ENCODE data around the gene NEDD4L.
"Not testable (repeated sequence)": the region's sequence is repeated elsewhere in the genome, so short reads cannot be mapped to it uniquely, and the experiment has no call there.

Gene NEDD4L

DNA sequence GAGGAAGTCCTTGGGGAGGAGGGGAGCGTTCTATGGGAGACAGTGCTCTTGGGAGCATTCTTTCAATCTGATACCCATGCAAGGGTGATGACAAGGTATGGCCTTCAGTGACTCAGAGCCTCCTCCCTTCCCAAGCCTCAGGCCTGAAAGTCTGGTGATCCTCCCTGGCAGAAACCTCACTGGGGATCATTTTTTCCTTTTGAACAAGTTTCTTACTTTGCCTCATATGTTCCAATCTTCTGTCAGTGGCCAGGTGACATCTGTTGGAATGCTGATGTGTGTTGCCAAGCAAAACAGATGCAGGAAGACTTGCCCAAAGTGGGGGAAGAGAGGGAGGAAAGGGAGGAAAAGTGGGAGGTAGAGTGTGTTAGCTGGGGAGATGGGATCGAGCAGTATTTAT, 224.8 kb downstream of the NEDD4L start:
- DNase-seq (ENCODE audit: low spot score), result no peak

DNA sequence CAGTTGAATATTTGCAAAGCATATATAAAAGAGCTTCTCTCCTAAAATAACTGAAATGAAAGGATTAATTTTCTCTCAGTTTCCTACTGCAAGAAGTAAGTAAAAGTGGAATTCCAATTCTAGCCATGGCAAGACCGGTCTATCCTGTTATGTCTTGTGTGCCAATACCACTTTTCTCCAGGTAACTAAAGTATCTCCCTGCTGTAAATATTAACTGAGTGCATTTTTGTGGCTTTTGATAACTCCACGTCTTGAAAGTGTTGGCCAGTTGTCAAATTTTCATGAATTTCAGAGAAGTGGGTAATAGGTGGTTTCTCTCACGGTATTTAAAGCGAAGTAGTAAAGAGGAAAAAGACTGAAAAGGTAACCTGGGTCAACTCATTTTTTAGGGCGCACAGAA, 225.9 kb downstream of the NEDD4L start:
- DNase-seq (ENCODE audit: low spot score), result no peak

DNA sequence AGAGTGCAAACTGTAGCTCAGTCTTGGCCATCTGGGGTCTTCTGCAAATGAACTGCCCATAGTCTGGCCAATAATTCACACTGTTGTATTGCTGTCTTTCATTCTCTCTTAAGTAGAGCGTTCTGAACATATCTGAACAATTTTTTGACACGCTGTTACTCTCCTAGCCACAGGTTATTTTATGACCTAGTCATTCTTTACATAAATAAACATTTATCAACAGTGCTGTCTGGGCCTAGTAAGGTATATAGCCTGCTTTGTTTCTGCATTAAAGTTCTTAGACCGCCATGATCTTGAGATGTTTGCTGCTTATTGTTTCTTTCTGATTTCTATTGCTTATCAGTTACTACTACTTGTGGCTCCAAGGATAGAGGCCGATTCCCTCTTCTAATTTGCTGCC, 226.4 kb downstream of the NEDD4L start:
- DNase-seq (ENCODE audit: low spot score), result no peak

DNA sequence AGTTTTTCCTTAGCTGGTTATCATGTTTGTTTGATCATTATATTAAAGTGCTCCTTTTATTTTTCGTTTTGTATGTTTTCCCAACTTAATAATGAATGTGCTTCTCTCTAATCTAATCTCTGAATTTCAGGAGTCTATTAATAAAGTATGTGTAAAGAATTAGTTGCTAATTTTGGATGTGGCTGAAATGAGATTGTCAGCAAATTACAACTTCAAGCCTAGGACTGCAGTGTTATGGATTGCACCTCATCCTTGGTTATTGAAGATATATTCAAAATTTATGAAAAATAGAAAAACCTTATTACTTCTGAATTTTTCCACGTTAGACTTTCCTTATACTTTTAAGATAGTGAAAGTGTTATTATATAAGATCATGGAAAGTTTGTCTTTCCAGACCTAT, 227.7 kb downstream of the NEDD4L start:
- DNase-seq (ENCODE audit: low spot score), result no peak

DNA sequence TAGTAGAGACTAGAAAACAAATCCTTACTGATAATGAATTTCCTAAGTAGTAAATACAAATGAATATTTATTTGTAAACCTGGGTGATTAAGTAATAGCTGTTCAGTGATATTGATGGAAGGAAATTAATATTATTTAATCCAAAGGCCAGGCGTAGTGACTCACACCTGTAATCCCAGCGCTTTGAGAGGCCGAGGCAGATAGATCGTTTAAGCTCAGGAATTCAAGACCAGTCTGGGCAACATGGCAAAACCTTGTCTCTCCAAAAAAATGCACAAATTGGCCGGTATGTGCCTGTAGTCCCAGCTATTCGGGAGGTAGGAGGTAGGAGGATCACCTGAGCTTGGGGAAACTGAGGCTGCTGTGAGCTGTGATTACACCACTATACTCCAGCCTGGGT, 228.2 kb downstream of the NEDD4L start:
- DNase-seq (ENCODE audit: low spot score), result no peak

DNA sequence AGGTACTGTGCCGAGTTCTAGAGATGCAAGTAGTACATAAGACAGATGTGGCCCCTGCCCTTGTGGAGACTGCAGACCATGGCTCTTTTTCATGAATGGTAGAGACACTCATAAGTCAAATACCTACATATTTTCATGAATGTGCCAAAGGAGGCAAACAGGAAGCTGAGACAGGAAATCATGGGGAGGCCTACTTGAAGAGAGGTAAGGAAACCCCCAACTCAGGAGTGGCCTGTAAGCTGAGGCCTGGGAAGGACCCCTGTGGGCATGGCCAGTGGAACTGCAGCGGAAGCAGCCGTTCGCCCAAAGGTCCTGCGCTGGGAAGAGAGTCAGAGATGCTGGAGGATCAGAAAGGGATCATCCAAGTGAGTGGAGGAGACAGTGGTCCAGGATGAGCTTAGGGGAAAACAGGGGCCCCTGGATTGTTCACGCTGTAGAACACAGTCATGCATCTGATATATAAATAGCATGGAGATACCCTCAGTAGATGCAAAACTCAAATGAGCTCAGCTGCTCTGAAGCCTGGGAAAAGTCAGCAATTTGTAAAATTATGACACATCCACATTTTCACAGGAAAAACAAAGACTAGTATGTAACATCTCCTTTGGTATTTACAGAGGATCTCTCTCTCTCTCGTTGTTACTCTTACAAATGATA, 228.9 kb downstream of the NEDD4L start:
- no peak for DNase-seq (ENCODE audit: low spot score)

DNA sequence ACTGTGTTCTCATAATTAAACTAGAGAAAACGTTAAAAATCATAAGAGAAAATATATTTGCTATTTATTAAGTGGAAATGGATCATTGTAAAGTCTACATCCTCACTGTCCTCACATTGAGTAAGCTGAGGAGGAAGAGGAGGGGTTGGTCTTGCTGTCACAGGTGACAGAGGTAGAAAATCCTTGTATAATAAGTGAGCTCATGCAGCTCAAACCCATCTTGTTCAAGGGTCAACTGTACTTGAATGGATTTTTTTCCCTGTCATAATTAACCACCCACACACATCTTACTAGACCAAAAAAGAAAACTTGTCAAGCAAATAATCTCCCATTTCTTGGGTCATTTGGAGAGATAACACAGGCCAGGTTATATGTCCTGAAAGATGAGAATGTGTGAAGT, 231.2 kb downstream of the NEDD4L start:
- no peak for DNase-seq (ENCODE audit: low spot score)

DNA sequence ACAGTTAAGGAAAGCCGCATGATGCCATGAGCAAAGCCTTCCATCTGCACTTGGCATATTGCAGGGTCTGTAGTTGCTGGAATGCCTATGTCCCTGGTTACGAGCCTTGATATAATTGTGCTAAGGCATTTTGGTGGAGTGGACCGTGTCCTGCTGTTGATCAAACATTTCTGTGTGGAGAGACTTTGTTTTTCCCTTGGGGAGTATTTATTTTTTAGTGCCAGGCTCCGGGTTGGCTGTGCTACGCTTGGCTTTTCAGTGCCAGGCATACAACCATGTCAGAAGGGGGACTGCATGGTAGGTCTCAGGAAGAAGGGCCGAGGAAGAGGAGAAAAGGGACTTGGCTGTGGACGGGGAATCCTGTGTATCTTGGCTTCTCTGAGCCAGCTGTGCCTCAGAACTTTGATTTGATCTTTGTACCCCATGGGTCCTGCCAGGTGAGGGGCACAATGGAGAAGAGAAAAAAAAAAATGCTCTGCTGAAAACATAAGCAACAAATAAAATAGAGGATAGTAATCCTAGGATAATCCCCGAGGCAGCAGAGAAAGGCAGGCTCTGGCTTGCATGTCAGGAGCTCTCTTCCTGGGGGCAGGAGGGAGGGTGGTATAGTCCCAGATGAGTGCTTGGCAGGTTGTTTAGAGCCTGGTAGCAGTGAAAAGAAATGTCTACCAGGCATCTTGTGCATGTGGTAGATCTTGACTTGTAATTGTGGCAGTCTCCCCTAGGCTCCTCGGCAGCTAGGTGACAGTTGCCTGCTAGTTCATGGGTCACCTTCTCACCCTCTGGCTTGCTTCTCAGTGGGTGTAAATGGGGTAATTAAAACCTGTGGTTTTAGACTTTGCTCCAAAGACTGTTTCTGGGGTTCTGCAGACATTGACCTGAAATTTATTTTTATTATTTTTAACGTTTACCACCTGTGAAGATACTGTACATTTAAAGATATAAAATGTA, 233.0 kb downstream of the NEDD4L start:
- DNase-seq (ENCODE audit: low spot score), result no peak

DNA sequence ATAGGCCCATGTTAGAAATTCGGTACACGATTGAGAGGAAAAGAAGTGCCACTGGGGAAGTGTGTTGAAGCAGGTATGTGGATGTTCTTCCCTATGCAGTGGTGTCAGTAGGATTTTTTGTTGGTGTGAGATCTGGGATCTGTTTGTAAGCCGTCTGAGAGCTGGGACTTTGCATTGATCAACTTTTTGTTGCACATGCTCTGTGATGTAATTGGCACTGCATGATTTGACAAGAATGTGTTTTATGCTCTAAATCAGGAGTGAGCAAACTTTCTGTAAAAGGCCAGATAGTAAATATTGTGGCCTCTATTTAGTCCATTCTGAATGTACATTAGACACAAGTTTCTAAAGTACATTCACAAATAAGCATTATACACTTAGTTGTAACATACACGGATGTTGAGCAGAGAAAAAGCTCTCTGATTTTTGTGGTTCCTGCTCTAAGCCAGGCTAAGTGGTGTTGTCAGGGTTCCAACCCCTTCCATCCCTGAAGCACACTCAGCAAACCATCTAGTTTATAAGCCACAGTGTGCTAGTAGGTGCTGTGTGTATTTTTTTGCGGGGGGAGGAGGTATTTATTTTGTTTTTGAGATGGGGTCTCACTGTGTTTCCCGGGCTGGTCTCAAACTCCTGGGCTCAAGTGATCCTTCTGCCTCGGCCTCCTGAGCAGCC, 235.6 kb downstream of the NEDD4L start:
- no peak for DNase-seq (ENCODE audit: low spot score)

DNA sequence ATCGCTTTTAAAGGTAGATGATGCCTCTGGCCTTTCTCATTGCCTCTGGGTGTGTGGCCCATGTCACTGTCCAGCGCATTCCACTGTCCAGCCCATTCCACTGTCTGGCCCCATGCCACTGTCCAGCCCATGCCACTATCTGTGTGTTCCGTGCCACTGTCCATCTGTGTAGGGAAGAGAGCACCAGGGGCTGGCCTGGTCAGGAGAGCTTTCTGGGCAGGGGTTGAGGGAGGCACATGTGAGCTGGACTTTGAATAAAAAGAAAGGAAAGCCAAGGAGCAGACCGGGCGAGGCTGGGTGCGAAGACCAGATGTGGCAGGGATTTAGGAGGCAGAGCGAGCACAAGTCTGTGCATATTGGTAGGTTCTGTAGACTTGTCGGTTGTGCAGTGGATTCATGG, 236.2 kb downstream of the NEDD4L start:
- no peak for DNase-seq (ENCODE audit: low spot score)

DNA sequence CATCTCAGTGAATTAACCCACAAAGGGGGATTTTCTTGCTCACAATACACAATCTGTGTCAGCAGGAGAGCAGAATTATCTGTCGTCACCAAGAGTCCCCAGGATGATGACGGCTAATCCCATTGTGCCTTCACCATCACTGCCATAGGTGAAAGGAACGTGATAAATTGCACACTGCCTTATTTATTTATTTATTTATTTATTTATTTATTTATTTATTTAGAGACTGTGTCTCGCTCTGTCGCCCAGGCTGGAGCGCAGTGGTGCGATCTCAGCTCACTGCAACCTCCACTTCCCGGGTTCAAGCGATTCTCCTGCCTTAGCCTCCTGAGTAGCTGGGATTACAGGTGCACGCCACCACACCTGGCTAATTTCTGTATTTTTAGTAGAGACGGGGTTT, 238.8 kb downstream of the NEDD4L start:
- DNase-seq (ENCODE audit: low spot score), result not testable (repeated sequence)

DNA sequence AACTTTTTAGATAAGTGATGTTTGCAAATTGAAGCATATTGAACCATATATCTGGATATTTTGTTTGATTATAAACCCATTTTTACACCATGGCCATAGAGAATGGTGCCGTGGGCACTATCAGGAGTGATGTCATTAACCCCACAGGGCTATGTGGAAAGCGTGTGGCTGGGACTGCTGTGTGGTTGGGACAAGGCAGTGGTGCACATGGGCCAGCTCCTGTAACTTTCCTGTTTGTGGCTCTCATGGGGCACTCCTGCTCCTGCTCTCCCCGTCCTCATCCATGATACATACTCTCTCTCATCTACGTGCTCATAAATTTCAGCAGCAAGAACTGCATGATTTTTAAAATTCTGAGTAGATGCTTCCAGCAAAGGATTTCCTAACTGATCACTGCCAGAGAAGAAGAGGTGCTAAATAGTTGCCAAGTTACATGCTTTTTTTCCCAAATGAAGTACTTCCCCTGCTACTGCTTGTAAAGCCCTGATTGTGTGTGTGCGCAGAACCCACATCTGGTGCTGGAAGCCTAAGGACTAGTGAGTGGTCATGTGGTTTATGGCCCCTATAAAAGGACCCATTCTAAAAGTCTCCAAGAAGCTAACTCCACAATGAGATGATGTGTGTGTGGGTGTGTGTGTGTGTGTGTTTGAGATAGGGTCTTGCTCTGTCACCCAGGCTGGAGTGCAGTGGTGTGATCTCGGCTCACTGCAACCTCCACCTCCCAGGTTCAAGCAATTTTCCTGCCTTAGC, 240.8 kb downstream of the NEDD4L start:
- no peak for DNase-seq (ENCODE audit: low spot score)

DNA sequence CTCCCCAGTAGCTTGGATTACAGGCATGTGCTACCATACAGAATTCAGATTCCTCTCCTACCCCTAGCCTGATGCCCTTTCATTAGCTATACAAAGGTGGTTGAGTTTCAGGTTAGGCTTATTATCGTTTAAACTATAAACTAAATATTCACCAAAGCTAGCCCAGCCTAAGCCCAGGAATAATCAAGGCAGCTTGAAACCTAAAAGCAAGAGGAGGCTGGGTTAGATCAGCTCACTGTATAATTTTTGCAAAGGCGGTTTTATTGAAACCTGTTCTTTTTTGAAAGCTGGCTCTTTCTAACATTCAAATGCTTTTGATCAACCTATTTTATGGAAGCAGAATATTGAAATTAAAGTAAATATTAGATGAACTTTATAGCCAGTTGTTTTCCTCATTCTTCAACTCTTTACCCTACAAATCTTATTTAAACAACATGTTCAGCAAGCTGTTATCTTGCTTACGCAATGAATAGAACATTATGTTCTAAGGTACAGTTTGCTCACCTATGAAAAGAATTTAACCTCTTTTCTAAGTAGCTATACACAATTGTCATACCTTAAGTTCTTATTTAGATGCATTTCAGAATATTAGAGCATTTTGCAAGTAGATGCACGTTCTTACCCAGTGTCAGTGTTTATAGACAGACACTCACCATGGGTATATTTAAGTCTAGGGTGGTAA, 241.6 kb downstream of the NEDD4L start:
- DNase-seq (ENCODE audit: low spot score), result no peak

DNA sequence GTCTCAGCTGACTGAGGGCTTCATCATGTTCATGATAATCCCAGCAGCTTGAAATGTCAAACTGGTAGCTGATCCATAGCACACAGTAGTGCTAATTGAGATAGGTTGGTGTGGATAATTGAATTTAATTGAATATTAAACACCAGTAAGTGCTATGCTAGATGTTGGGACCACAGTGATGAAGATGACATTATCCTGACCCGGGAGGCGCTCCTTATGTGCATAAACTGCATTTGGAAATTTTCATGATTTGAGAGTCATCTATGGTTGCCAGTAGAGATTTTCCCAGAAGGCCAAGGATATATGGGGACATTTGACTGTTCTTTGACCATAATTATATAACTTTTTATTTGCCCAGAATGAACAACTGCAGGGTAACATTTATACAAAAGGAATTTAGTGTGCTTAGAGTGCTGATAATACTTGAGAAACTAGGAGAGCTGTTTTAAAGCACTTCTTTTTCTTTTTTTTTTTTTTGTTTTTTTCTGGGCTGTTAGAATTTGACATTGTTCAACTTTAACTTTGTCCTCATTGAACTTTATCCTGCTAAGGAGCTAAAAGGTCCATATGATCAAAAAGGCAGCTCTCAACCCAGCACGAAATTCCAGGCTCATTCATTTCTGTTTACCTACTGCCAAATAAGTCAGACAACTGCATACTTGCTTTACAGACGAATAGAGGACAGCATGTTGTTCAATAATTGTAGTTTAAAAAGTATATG, 242.8 kb downstream of the NEDD4L start:
- DNase-seq (ENCODE audit: low spot score), result no peak

DNA sequence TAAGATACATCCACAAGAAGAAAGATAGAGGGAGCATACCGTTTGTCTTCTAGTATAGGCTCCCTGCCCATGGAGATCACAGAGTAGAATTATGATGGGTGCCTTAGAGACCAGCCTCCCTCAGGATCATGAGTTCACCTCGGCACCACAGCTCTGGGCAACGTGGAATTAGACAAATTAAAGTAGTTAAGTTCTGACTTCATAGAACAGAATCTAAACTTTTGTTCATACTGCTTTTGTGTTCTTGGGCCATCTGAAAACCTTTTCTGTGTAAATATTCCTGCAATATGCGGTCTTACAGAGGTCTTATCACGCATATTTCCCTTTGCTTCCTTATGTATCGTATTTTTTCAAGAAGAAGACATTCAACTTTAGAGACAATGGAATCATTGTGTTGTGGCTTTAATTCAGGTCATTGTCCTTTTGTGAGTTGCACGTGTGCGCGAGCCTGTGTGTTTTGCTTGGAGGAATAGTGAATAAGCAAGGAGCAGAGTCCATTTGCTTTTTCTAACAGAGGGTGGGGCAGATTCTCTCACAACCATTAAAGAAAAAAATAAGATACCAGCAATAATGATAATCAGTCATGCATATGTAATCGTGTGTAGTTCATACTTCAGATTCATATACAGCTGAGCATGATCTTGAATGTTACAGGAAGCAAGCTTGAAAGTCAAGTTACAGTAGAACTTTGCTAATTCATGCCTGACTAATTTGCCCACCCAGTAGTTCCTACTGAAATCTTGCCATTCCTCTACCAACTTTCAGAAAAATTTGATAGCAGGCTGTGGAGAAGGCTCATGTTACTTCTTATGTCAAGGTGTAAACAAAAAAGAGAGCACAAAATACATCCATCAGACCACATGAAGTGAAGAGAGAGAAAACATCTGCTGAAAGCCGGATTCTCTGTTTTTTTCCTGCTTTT, 243.6 kb downstream of the NEDD4L start:
- no peak for DNase-seq (ENCODE audit: low spot score)

DNA sequence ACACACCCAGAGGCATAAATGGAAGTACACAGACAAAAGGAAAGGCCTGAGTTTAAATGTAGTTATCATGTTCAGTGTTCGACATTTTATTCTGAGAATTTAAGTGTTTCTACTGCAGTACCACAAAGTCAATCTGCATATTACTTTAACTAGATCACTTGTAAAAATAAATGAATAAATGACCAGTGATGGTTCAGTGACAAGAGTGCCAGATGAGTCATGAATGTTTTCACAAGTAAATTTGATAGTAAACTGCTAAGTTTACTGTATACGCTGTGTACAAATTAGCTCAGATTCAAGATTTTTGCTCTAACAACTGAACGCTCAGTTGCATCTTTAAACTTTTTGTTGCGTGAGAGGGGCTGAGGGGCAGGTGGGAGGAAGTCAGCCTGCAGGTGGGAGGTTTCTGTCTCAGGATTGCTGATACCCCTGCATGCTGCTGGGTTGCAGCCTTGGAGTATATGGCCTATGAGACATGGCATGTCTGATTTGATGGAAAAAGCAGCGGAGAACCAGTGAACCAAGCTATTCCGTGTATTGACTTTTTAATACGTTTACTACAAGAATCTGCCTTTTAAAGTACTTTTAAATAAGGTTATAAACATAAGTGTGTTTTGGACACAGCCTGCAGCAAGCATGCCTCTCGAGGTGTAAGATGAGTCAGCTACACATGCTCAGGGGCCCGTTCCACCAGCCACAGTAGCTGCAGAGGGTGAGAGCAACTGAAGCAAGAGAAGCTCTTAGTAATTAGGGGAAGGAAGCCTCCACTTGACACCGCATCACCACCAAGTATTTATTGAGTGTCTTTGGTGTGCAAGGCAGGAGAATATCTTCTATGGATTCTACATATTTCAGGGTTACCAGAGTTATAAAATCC, 245.1 kb downstream of the NEDD4L start:
- DNase-seq (ENCODE audit: low spot score), result no peak

DNA sequence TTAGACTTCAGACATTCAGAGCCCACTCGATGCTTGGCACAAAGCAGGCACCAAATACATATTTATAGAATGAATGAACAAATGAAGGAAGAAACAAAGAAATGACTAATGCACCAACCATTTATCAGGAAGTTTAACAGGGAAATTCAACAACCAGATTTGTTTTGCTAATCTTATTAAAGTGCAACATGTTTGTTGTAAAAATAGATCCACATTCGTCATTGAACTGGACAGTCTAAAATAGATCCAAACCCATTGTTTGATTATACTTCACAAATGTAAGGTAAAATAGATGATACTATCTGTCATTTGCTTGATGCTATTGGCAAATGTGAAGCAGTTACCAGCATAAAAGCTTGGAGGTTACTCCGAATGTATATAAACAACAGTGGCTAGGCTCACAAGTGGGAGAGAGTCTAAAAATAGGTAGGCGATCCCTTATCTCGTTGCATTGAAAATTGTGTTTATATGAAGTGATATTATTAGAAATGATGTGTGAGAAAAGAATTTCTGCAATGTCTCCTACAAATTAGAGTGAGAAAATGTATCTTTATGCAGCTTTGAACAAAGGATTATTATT, 246.2 kb downstream of the NEDD4L start:
- DNase-seq (ENCODE audit: low spot score), result no peak

DNA sequence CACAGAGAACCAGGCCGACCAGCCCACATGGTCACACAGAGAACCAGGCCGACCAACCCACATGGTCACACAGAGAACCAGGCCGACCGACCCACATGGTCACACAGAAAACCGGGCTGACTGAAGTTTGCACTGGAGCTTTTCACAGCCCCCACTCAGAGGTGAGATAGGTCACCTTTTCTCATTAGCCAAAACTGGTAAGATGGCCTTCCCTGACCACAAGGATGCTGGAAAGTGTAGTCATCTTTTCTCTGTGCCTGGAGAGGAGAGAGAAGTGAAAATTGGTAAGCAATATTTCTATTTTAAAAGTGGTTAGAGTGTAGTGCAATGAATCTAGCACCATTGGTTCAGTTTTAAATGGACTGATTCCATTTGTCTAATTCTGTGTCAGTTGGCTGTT, 247.1 kb downstream of the NEDD4L start:
- DNase-seq (ENCODE audit: low spot score), result no peak
